ENCODE data around the gene CCDC102B.

CCDC102B gene

GRCh38 chr18:68928762-68929675 is 131.1 kb downstream of the CCDC102B start:
- H3K4me2 ChIP-seq (ENCODE audit: low read length): no peak overlapping the region
- peaks cover 4% of the 10 kb centered on the region for H3K4me1 ChIP-seq (ENCODE audit: control insufficient read depth, low read depth, low read length)
- H3K23ac ChIP-seq (ENCODE audit: low read length): no peak overlapping the region
- no peaks in the 10 kb centered on the region for H3K36me3 ChIP-seq (ENCODE audit: control insufficient read depth, insufficient read depth, low read length)
- H3K27me3 ChIP-seq (ENCODE audit: insufficient read depth, low read length, poor library complexity): no peaks in the 10 kb centered on the region
- DNase-seq: peak; percentile 50
- no peak overlapping the region for H3K4ac ChIP-seq (ENCODE audit: low read depth, low read length)
- no peak overlapping the region for H2BK15ac ChIP-seq (replicated peaks; ENCODE audit: low read depth)
- peak overlapping the region; percentile 20 for H2BK5ac ChIP-seq (ENCODE audit: low read length)
- H2BK120ac ChIP-seq (ENCODE audit: low read depth, low read length): no peak overlapping the region
- peak overlapping the region; percentile 41 for H3K18ac ChIP-seq (ENCODE audit: low read length)
- no peak overlapping the region for H3K56ac ChIP-seq (ENCODE audit: low read length)
- WGBS (ENCODE audit: extremely low coverage, insufficient coverage, low lambda C conversion rate): no CpG with 5 or more reads among the region's 6 CpGs
- H3K79me1 ChIP-seq (ENCODE audit: low read length): no peaks in the 10 kb centered on the region
- no peak overlapping the region for H3K4me3 ChIP-seq (ENCODE audit: low read length)
- no peak overlapping the region for H3K27ac ChIP-seq (ENCODE audit: low read depth, low read length)
- no peaks in the 10 kb centered on the region for H3K79me2 ChIP-seq (ENCODE audit: control insufficient read depth, insufficient read depth, low read length)
- no peak overlapping the region for H2AK5ac ChIP-seq (ENCODE audit: low read length)
- H3K9ac ChIP-seq (ENCODE audit: low read length): no peak overlapping the region
- H4K8ac ChIP-seq (ENCODE audit: low read depth, low read length): no peak overlapping the region
- peak overlapping the region; percentile 27 for H4K5ac ChIP-seq (ENCODE audit: low read length)

GRCh38 chr18:68935686-68936085 is 137.8 kb downstream of the CCDC102B start:
- Histone ChIP-seq H3K27me3 (ENCODE audit: insufficient read depth, low read length, poor library complexity) (no peaks in the 10 kb centered on the region), H3K4ac (ENCODE audit: low read depth, low read length) (no peak overlapping the region), H4K8ac (ENCODE audit: low read depth, low read length) (no peak overlapping the region), H2BK120ac (ENCODE audit: low read depth, low read length) (no peak overlapping the region), H3K4me2 (ENCODE audit: low read length) (no peak overlapping the region), H4K5ac (ENCODE audit: low read length) (no peak overlapping the region), H3K18ac (ENCODE audit: low read length) (no peak overlapping the region), H3K36me3 (ENCODE audit: control insufficient read depth, insufficient read depth, low read length) (no peaks in the 10 kb centered on the region), H3K4me3 (ENCODE audit: low read length) (no peak overlapping the region), H3K4me1 (ENCODE audit: control insufficient read depth, low read depth, low read length) (no peaks in the 10 kb centered on the region), H2BK5ac (ENCODE audit: low read length) (no peak overlapping the region), H3K23ac (ENCODE audit: low read length) (no peak overlapping the region), H2BK15ac (replicated peaks; ENCODE audit: low read depth) (no peak overlapping the region), H3K79me2 (ENCODE audit: control insufficient read depth, insufficient read depth, low read length) (no peaks in the 10 kb centered on the region), H3K56ac (ENCODE audit: low read length) (no peak overlapping the region), H3K27ac (ENCODE audit: low read depth, low read length) (no peak overlapping the region), H3K9ac (ENCODE audit: low read length) (no peak overlapping the region), H3K79me1 (ENCODE audit: low read length) (no peaks in the 10 kb centered on the region), H2AK5ac (ENCODE audit: low read length) (no peak overlapping the region)
- no peak for DNase-seq

- DNase-seq: peak; percentile 47
- Histone ChIP-seq H3K4ac (ENCODE audit: low read depth, low read length) (no peak overlapping the region), H3K79me2 (ENCODE audit: control insufficient read depth, insufficient read depth, low read length) (no peaks in the 10 kb centered on the region), H3K4me3 (ENCODE audit: low read length) (no peak overlapping the region), H3K27me3 (ENCODE audit: insufficient read depth, low read length, poor library complexity) (no peaks in the 10 kb centered on the region), H3K4me1 (ENCODE audit: control insufficient read depth, low read depth, low read length) (no peaks in the 10 kb centered on the region), H4K8ac (ENCODE audit: low read depth, low read length) (no peak overlapping the region), H4K5ac (ENCODE audit: low read length) (no peak overlapping the region), H2BK15ac (replicated peaks; ENCODE audit: low read depth) (no peak overlapping the region), H3K79me1 (ENCODE audit: low read length) (no peaks in the 10 kb centered on the region), H3K4me2 (ENCODE audit: low read length) (no peak overlapping the region), H2AK5ac (ENCODE audit: low read length) (no peak overlapping the region), H3K36me3 (ENCODE audit: control insufficient read depth, insufficient read depth, low read length) (no peaks in the 10 kb centered on the region), H2BK5ac (ENCODE audit: low read length) (no peak overlapping the region), H3K9ac (ENCODE audit: low read length) (no peak overlapping the region), H3K23ac (ENCODE audit: low read length) (no peak overlapping the region), H3K27ac (ENCODE audit: low read depth, low read length) (no peak overlapping the region), H3K18ac (ENCODE audit: low read length) (no peak overlapping the region), H3K56ac (ENCODE audit: low read length) (no peak overlapping the region), H2BK120ac (ENCODE audit: low read depth, low read length) (no peak overlapping the region)
- no CpG with 5 or more reads among the region's 4 CpGs for WGBS (ENCODE audit: extremely low coverage, insufficient coverage, low lambda C conversion rate)
These were observed 139.2 kb downstream of the CCDC102B start for GRCh38 chr18:68937029-68937599.

- Histone ChIP-seq H3K9ac (ENCODE audit: low read length) (no peak overlapping the region), H3K27ac (ENCODE audit: low read depth, low read length) (no peak overlapping the region), H3K23ac (ENCODE audit: low read length) (no peak overlapping the region), H3K27me3 (ENCODE audit: insufficient read depth, low read length, poor library complexity) (no peaks in the 10 kb centered on the region), H3K4me2 (ENCODE audit: low read length) (no peak overlapping the region), H3K4ac (ENCODE audit: low read depth, low read length) (no peak overlapping the region), H4K5ac (ENCODE audit: low read length) (no peak overlapping the region), H3K56ac (ENCODE audit: low read length) (no peak overlapping the region), H3K18ac (ENCODE audit: low read length) (no peak overlapping the region), H2AK5ac (ENCODE audit: low read length) (no peak overlapping the region), H3K4me1 (ENCODE audit: control insufficient read depth, low read depth, low read length) (peaks cover 3% of the 10 kb centered on the region), H3K79me2 (ENCODE audit: control insufficient read depth, insufficient read depth, low read length) (no peaks in the 10 kb centered on the region), H2BK5ac (ENCODE audit: low read length) (no peak overlapping the region), H3K36me3 (ENCODE audit: control insufficient read depth, insufficient read depth, low read length) (no peaks in the 10 kb centered on the region), H3K4me3 (ENCODE audit: low read length) (no peak overlapping the region), H2BK15ac (replicated peaks; ENCODE audit: low read depth) (no peak overlapping the region), H3K79me1 (ENCODE audit: low read length) (no peaks in the 10 kb centered on the region), H4K8ac (ENCODE audit: low read depth, low read length) (no peak overlapping the region), H2BK120ac (ENCODE audit: low read depth, low read length) (no peak overlapping the region)
- no CpG with 5 or more reads among the region's 2 CpGs for WGBS (ENCODE audit: extremely low coverage, insufficient coverage, low lambda C conversion rate)
- DNase-seq: no peak
These were observed 142.2 kb downstream of the CCDC102B start for GRCh38 chr18:68940039-68940438.

GRCh38 chr18:68940754-68941153 is 142.9 kb downstream of the CCDC102B start:
- no peak overlapping the region for H3K4me2 ChIP-seq (ENCODE audit: low read length)
- H3K79me2 ChIP-seq (ENCODE audit: control insufficient read depth, insufficient read depth, low read length): no peaks in the 10 kb centered on the region
- no peak overlapping the region for H3K4ac ChIP-seq (ENCODE audit: low read depth, low read length)
- H3K4me1 ChIP-seq (ENCODE audit: control insufficient read depth, low read depth, low read length): peaks cover 3% of the 10 kb centered on the region
- no peak overlapping the region for H3K4me3 ChIP-seq (ENCODE audit: low read length)
- H3K56ac ChIP-seq (ENCODE audit: low read length): no peak overlapping the region
- H3K9ac ChIP-seq (ENCODE audit: low read length): no peak overlapping the region
- no peak overlapping the region for H3K27ac ChIP-seq (ENCODE audit: low read depth, low read length)
- H3K27me3 ChIP-seq (ENCODE audit: insufficient read depth, low read length, poor library complexity): no peaks in the 10 kb centered on the region
- no peaks in the 10 kb centered on the region for H3K36me3 ChIP-seq (ENCODE audit: control insufficient read depth, insufficient read depth, low read length)
- H2BK15ac ChIP-seq (replicated peaks; ENCODE audit: low read depth): no peak overlapping the region
- no peaks in the 10 kb centered on the region for H3K79me1 ChIP-seq (ENCODE audit: low read length)
- no peak overlapping the region for H3K18ac ChIP-seq (ENCODE audit: low read length)
- H4K5ac ChIP-seq (ENCODE audit: low read length): no peak overlapping the region
- H2AK5ac ChIP-seq (ENCODE audit: low read length): no peak overlapping the region
- H3K23ac ChIP-seq (ENCODE audit: low read length): no peak overlapping the region
- no peak overlapping the region for H2BK5ac ChIP-seq (ENCODE audit: low read length)
- no peak overlapping the region for H4K8ac ChIP-seq (ENCODE audit: low read depth, low read length)
- no peak for DNase-seq
- H2BK120ac ChIP-seq (ENCODE audit: low read depth, low read length): no peak overlapping the region

All from mesendoderm (in vitro differentiated cells).